PC-9 (cell line): ENCODE results near the gene OR2T29.
"Not testable (repeated sequence)": the region's sequence is repeated elsewhere in the genome, so short reads cannot be mapped to it uniquely, and the experiment has no call there.

ENCODE experiments used
- CTCF ChIP-seq: fragments of 200-600 bp; sonication (generic); conservative IDR thresholded peaks from 2 replicates; pipeline ENCODE4 v1.6.1; 2017; ENCODE audit warnings: mixed run types, antibody characterized with exemption, mild to moderate bottlenecking, moderate library complexity
- EZH2 ChIP-seq: fragments of 200-600 bp; sonication (generic); IDR thresholded peaks from 2 replicates; pipeline ENCODE4 v1.8.0; 2017; ENCODE audit warnings: antibody characterized with exemption, low read depth

- not testable (repeated sequence) for TF ChIP-seq CTCF, EZH2
Observed at GRCh38 chr1:248573856-248574255, 11.3 kb upstream of the OR2T29 start.
